Stimulated activated CD8-positive, alpha-beta memory T cell treated with anti-CD3 and anti-CD28 coated beads, Interleukin-4, amount 100 ng/mL, for 4 hours (primary cell): ENCODE results near the gene CPM.

Source experiments
- DNase-seq, 2 donors: peaks; one replicate each; pipeline ENCODE4 v3.0.0-alpha.2; 2020; ENCODE audit warnings: low read depth in 2 of 2, low spot score in 1 of 2

CPM gene

DNA sequence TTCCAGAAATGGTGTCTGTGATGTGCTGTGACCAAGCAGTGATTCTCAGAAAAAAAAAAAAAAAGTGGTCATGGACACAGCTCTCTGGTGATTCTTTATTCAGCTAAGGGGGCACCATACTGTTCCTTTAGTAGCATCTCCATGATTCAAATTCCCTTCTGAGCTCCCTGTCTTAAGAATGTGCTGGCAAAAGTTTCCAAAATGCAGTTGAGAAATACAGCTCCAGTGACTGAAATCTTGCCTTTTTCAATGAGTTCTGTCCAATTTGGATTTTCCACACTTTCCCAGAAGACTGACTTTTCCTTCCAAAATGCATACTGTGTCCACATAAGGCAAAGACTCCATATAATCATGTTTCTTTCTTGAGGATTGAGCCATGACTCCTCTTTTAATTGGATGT lies 24.3 kb upstream of the CPM start:
- no peak for DNase-seq

DNA sequence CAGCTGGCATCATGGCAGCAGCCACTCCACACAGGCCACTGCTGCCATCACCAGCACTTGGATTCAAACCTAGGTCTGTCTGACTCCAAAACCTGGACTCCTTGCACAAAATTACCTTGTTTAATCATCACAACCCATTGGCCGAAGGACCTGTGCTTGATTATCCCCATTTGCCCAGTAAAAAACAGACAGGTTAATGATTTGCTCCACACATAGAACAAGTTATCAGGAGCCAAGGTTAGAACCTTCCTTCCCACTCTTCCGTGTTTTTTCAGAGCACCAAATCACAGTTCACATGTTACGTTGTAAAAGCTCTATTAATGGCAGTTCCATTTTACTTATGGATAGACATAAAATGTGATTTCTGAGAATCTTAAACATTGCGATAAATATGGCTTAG lies 23.5 kb upstream of the CPM start:
- no peak for DNase-seq

DNA sequence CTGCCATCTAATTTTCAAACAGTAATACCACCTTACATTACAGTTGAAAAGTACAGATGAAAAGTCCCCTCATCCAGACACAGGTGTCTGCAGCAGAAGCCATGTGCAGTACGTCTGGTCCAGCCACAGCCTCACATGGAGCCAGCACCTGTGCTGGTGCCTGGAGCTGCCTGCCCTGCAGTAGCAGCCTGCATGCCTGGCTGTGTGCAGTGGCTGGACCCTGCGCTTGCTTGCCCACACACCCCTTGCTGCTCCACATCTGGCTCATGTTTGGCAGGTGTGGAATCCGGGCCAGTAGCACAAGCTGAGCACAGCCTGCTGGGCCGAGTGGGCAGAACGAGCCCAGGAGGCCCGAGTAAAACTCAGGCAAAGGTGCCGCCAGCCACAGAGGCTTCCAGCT lies 21.8 kb upstream of the CPM start:
- DNase-seq: no peak

DNA sequence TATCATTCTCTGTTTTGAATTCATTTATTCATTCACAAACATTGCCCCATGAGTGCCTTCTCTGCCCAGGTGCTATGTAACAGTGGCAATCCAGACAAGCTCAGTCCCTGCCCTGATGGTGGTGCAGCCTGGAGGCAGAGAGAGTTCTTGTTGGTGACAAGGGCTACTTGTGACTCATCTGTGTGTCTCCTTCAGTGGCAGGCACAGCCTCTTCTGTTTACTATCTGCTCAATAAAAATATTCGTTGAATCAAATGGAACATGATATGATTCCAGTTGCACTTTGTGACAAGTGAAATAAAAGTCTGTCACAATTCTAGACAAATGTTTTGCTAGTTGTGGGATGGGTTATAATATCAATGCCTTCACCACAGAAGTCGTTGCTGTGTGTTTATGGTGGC lies 20.6 kb upstream of the CPM start:
- no peak for DNase-seq

DNA sequence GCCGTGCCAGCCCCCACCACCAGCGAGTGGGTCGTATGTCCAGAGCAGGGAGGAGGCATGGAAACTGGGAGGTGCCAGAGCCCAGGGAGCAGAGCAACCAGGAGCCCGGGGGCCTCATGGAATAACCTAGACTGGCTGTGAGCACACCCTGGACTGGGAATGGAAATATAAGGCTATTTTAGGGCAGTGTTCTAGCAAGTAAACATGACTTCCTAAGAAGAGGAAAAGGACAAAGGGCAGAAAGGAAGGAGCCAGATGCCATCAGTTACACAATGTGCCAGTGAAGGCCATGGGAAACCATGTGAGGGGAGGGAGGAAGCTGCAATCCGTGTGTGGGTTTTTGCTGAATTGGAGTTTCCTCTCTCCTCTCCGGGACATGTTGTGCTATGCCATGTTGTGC lies 18.7 kb upstream of the CPM start:
- no peak for DNase-seq

DNA sequence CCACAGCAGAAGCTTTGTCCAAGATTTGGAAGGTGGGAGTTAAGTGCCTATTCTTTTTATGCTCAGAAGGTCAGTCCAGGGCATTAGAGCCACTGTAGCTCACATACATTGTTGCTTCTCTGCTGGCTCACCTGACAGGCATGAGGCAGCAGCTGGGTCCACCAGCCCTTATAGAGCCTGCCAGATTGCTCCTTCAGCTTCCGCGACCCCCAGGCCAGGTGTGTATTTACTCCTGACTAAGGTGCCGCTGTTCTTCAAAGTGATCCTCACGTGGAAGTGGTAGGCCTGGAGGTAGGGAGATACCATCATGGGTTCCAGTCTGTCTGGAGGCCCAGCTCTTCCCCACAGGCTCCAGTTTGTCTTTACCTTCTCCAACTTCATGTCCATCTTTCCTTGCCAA lies 17.5 kb upstream of the CPM start:
- DNase-seq: no peak

DNA sequence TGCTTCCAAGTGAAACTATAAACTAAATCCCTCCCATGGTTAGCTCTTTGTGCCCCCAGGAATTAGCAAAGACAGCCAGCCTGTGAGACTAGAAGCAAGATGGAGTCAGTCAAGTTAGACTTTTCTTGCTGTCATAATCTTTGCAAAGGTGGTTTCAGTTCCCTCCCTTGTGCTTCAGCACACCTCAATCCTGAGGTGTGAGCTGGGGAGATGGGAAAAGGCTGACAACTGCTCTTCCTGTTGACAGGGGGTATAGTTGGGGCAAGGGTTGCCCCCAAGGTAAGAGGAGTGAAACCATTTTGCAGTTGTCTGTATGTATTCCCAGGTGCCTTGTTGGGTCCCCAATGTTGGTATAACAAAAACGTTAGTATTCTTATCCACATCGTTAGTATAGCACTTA lies 12.3 kb upstream of the CPM start:
- DNase-seq: no peak

DNA sequence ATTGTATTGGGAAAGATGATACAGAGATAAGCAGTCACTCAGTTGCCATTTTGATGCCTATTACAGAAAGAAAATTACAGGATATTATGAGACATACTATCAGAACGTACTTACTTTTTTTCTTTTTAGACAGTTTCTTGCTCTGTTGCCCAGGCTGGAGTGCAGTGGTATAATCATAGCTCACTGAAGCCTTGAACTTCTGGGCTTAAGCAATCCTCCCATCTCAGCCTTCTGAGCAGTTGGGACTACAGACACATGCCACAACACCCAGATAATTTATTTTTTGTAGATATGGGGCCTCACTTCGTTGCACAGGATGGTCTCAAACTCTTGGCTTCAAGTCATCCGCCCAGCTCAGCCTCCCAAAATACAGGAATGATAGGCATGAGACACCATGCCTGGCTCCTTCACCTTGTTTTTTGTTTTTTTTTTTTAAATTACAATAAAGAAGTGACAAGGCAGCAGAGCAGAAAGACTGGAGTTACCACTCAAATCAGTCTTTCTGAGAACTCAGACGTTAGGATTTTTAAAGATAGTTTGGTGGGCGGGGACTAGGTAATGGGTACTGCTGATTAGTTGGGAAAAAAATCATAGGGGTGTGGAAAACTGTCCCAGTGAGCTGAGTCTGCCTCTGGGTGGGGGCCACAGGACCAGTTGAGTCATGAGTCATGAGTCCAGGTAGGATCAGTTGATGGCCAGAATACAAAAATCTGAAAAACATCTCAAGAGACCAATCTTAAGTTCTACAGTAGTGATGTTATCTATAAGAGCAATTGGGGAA lies 11.5 kb upstream of the CPM start:
- no peak for DNase-seq

DNA sequence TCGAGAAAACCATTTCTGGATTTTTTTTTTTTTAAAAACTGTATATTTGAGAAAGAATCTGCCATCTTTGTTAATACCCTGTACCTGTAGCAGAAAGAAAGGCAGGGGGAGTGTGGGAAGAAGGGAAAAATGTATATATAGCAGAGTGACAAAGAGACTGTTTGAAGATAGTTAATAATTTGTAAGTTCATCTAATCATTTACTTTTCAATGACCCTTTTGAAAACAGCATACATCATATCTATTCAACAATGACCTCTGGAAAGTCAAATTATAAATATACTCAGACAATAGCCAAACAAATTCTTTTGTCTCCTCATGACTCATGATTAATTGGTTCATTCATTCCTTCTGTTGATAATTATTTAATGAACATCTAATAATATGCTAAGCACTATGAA lies 10.9 kb upstream of the CPM start:
- DNase-seq: no peak

DNA sequence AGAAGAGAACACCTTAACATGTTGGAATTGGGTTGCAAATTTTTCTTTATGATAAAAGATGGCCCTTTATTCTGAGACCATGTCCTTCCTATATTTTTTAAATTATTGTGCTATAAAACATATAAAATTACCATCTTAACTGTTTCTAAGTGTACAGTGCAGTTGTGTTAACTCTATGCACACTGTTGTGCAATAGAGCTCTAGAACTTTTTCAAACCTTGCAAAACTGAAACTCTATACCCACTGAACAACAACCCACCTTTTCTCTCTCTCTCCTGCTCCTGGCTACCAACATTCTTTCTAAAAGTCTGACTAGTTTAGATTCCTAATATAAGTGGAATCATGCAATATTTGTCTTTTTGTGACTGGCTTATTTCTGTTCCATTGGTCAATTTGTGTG lies 7.8 kb upstream of the CPM start:
- DNase-seq: no peak

DNA sequence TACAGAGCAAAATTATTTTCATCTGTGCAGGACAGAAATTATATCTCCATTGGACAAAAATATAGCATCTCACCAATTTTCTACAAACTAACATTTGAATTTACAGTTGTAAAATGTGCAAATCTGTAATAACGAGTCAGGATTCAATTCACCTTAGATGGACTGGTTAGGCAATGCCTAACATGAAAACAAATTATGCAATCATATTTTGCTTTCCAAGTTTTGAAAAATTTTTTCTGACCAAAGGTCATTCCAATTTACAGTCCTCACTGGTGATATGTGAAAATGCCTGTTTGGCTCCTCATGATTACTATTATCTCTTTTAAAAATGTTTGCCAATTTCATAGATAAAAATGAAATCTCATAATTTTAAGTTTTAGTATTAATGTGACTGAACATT lies 6.5 kb upstream of the CPM start:
- DNase-seq: no peak

DNA sequence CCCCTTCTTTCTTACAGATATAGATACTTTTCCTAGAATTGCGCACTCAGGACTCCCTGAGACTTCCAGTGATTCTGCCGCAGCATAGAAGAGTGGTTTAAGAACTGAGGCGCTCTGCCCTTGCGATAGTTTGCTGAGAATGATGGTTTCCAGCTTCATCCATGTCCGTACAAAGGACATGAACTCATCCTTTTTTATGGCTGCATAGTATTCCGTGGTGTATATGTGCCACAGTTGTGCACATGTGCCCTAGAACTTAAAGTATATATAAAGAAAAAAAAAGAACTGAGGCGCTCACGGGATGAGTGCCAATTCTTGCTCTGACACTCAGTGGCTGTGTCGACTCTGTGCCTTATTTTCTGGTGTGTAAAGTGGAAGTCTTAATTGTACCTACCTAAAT lies 1.4 kb upstream of the CPM start:
- no peak for DNase-seq

DNA sequence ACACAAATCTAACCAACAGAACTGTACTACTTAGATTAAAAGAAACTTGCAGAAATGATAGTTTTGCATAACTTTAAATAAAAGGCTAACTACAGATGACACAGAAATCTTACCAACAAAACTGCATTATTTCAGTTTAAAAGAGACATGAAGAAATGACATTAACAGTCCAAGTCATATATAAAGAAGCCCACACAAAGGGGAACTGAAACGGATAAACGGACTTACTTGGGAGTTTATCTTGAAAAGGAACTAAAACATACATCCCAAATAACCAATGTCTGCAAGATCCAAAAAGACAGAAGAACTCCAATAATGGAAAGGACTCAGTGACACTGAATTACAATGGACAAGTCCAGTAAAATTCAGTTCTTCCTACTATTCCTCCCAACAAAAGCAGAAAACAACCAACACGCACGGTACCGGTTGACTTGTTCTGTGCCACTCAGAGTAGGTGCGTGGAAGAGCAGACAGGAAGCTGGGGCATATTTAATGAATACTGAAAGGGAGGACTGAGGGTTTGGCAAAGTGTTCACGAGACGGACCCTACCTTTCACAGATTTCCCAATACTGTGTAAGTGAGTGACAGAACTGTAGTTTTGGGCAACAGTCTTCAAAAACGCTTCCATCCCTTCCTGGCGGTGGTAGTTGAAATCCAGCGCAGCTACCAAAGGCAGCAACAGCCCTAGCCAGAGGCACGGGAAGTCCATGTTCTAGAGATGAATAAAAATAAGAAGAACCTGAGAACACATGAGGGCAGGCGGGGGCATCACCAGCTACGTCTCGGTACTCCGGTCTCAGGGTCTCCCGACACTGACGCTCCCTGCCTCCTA lies 627 bp downstream of the CPM start:
- DNase-seq: no peak

DNA sequence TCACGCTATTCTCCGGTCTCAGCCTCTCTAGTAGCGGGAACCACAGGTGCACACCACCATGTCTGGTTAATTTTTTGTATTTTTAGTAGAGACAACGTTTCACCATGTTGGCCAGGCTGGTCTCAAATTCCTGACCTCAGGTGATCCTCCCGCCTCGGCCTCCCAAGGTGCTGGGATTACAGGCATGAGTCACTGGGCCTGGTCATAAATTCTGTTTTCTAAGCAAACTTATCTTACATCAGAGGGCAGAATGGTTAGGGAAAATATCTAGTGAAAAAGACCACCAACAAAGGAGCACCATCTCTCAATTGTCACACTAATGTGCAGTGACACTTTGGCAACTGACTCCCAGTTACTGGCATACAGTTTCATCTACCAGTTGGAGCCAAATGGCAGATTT lies 2.8 kb downstream of the CPM start:
- no peak for DNase-seq

DNA sequence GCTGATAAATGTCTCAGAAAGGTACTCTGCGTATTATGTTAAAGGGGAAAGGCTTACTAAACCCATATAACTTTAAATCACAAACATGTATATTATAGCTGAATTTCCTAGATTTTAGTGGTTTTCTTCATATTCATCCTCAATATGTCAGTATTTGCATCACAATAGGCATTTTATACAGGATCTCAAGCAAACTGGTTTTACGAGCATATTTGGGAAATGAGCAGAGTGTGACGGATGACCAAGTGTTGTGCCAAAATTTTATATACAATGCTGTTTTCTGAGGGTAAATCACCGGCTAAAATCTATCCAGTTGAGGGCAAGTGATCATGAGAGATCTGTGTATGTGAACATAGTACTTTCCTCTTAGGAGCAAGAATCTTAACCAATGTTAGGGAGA lies 8.4 kb downstream of the CPM start:
- DNase-seq: no peak

DNA sequence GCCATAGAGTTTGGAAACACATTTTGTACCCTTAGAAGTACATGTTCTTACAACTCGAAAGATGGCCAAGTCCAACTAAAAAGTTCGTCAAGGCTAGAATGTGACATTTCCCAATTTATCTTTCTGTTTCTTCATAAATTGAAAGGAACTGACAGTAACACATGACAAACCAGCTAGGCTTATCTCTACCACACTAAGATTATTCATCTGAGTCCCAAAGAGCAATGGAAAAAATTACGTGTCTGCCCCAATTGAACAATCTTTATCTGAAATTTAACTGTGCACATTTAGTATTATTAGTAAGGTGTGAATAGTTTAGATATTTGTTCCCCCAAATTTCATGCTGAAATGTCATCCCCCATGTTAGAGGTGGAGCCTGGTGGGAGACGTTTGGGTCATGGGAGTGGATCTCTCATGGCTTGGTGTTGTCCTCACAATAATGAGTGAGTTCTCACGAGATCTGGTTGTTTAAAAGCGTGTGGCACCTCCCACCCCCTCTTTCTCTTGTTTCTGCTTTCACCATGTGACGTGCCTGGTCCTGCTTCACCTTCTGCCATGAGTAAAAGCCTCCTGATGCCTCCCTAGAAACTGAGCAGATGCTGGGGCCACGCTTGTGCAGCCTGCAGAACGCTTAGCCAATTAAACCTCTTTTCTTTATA lies 13.3 kb downstream of the CPM start:
- DNase-seq: no peak

DNA sequence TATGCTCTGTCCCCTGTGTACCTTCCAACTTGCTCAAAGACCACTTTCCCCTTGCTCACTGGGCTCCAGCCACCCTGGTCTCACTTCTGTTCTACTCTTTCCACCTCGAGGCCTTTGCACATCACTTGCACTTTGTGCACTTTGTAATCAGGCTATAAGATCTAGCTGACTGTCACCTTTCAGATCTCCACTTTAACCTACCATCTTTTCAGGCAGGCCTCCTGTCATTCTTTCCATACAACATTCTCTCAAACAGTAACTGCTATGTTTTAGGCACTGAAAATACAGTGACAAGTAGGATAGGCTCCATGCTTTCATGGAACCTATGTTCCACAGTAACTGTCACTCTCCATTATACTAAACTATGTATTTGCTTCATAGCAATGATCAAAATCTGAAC lies 14.0 kb downstream of the CPM start:
- DNase-seq: no peak

DNA sequence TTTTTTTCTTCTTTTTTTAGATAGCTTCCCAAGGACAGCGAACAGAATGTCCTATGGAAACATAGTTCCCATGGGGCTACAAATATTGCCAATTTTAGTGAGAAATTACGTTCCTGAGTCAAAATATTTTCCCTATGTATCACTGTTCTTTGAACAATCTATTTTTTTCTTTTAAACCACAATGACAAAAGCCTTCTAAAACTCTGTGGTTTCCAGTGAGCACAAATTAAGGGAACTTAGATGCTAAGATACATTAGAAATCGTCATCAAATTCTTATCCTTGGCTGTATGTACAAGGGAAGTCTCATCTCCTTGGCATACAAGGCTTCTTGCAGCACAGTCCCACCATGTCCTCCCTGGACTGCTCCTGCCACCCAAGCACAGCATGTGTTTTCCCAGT lies 17.9 kb downstream of the CPM start:
- no peak for DNase-seq

DNA sequence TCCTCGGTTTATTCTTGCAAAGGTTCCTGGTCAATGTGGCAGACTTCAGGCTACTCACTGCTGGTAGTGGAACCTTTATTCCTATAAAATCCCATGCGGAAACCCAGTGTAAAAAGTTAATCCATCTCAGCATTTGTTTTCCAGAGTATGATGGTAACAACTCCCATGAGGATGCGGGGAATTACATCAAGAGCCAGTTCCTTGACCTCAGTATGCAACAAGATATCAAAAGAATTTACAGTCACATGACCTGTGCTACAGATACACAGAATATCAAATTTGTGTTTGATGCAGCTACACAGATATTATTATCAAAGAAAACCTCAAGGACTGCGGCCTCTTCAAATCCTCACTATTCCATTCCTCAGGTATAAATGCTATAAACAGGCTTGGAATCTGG lies 19.3 kb downstream of the CPM start:
- DNase-seq: no peak

DNA sequence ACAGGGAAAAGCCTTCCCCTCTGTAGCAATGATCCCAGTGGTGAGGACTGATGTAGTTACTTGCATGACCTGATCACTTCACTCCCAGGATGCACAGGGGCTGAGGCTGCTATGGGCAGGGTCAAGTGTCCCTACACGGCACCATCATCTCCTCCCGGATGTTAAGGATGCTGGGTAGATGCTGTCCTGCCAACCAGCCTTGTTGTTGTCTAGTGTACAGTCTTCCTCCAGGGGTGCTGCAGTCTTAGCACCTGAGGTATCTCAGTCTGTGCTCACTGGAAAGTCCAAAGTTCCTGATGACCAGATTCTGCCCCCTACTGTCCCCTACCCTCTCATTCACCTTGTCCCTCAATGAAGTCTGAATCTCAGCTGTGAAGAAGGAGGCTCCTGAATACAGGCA lies 20.1 kb downstream of the CPM start:
- DNase-seq: no peak

DNA sequence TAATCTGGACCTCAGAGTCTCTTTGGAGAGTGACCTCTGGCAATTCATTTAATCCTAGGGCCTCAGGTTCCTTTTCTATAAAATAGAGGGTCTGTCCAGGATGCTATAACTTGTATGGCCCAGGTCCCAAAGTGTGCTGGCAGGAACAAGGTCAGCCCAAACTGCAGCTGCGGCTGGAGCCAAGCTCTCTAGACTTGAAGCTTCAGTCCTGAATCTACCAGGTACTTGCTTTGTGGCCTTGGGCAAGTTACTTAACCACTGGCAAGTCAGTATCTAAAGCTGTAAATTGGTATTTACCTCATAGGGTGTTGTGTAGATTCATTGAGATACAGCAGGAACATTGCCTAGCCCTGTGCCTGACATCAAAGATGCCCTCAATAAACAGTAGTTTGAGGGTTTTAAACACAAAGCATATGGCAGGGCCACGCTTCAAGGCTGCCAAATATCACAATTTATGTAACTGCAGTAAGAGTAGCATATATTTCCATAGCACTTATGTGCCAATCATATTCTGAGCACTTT lies 21.7 kb downstream of the CPM start:
- DNase-seq: no peak

DNA sequence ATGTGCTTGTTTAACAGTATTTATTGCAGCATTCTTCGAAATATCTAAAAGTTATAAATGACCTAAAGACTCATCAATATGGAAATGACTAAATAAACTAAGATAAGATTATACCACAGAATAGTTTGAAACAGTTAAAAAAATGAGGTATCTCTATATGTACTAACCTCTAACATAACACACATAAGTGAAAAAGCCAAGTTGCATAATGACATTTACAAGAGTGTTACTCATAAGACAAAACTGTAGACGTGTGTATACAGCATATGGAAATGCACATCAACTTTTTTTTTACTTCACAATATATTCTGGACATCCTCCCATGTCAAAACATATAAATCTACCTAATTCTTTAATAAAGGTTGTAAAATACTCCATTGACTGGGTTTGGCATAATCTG lies 22.8 kb downstream of the CPM start:
- no peak for DNase-seq
